MM.1S (cell line): ENCODE data around the gene ACP1.

Experiments used
- DNase-seq: peaks from one replicate; pipeline ENCODE4 v3.0.0-alpha.2; 2015
- H2AFZ ChIP-seq: fragments of 300-600 bp; sonication (generic); 2 replicates; pipeline ENCODE4 v1.6.0; 2016; ENCODE audit warnings: antibody characterized with exemption, low read length
- H3F3A ChIP-seq: fragments of 300-600 bp; sonication (generic); 2 replicates; pipeline ENCODE4 v1.6.1; 2016; ENCODE audit warnings: mild to moderate bottlenecking, antibody characterized with exemption, low read length, moderate library complexity, mixed read lengths; ENCODE audit not compliant: insufficient read depth
- H3K27ac ChIP-seq: fragments of 300-600 bp; sonication (generic); 2 replicates; pipeline ENCODE4 v1.5.1; 2016; ENCODE audit warnings: mild to moderate bottlenecking, low read length
- H3K27me3 ChIP-seq: fragments of 300-600 bp; sonication (generic); replicated peaks from 2 replicates; pipeline ENCODE4 v1.6.0; 2016; ENCODE audit warnings: low read length; ENCODE audit not compliant: insufficient read depth
- H3K36me3 ChIP-seq: fragments of 300-600 bp; sonication (generic); replicated peaks from 2 replicates; pipeline ENCODE4 v1.6.1; 2016; ENCODE audit warnings: mild to moderate bottlenecking, low read length, mixed read lengths; ENCODE audit not compliant: insufficient read depth
- H3K4me1 ChIP-seq: fragments of 300-600 bp; sonication (generic); 2 replicates; pipeline ENCODE4 v1.6.1; 2016; ENCODE audit warnings: low read length, mixed read lengths
- H3K4me2 ChIP-seq: fragments of 300-600 bp; sonication (generic); 2 replicates; pipeline ENCODE4 v1.6.0; 2016; ENCODE audit warnings: low read depth, low read length
- H3K4me3 ChIP-seq: fragments of 300-600 bp; sonication (generic); 2 replicates; pipeline ENCODE4 v1.5.1; 2016; ENCODE audit warnings: low read length, mixed read lengths
- H3K79me2 ChIP-seq: fragments of 300-600 bp; sonication (generic); 2 replicates; pipeline ENCODE4 v1.6.1; 2016; ENCODE audit warnings: mixed run types, low read length, mixed read lengths
- H3K9ac ChIP-seq: fragments of 300-600 bp; sonication (generic); 2 replicates; pipeline ENCODE4 v1.6.1; 2016; ENCODE audit warnings: low read length, mixed read lengths
- H3K9me2 ChIP-seq: fragments of 300-600 bp; sonication (generic); replicated peaks from 2 replicates; pipeline ENCODE4 v1.6.1; 2016; ENCODE audit warnings: mild to moderate bottlenecking, low read length, mixed read lengths; ENCODE audit not compliant: insufficient read depth
- H3K9me3 ChIP-seq: fragments of 300-600 bp; sonication (generic); replicated peaks from 2 replicates; pipeline ENCODE4 v1.6.1; 2016; ENCODE audit warnings: mild to moderate bottlenecking, low read length, mixed read lengths; ENCODE audit not compliant: insufficient read depth
- H4K20me1 ChIP-seq: fragments of 300-600 bp; sonication (generic); 2 replicates; pipeline ENCODE4 v1.6.1; 2016; ENCODE audit warnings: mild to moderate bottlenecking, low read length, moderate library complexity, mixed read lengths; ENCODE audit not compliant: insufficient read depth
- EZH2 ChIP-seq: fragments of 300-600 bp; sonication (generic); optimal IDR thresholded peaks from 2 replicates; pipeline ENCODE3; 2017; ENCODE audit warnings: low read depth, mild to moderate bottlenecking, antibody characterized with exemption, low read length, mixed read lengths
- EZH2phosphoT487 ChIP-seq: fragments of 300-600 bp; sonication (generic); IDR thresholded peaks from 2 replicates; pipeline ENCODE4 v1.6.1; 2018; ENCODE audit warnings: antibody characterized with exemption, low read length
- TF ChIP-seq, protein P1 (sequence below): fragments of 300-600 bp; sonication (generic); IDR thresholded peaks from 2 replicates; pipeline ENCODE4 v1.5.1; 2016; ENCODE audit warnings: antibody characterized with exemption, low read length, mixed read lengths

The ACP1 gene

DNA sequence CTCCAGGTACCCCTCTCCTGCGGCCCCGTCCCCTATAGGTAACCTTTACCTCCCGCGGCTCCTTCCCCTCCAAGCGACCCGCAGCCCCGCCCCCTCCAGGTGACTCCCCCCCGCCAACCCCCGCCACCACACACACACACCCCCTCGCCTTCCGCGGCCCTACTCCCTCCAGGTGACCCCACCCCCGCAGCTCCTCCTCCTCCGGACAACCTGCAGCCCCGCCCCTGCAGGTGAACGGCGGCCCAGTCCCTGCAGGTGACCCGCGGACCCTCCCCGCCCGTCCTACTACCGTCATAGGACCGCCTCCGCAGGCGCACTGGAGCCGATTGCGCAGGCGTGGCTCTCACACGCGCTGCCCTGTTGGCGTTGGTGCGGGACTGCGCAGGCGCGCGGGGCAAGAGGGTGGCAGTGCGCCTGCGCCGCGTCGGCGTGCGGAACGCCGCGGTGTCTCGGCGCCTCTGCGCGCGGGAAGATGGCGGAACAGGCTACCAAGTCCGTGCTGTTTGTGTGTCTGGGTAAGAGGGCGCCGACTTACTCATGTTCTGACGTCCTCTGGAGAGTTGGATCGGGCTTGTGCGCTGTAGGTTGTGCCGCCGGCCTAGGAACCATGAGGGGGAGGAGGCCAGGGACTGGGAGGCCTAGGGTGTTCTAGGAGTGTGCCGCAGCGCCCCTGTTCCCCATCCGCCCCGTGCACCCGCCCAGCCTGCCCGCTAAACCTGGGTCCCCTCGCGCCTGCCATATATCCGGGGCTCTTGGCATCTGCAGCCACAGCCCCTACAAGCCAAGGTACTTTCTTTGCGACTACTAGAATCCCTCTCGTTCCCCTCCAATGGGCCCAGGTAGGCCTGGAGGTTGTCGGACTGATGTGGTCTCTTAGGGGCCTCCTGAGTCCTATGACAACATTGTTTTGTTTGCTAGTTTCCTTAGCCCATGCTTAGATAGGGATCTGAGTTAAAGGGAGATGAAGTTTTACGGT is at the start of gene ACP1:
TSS of gene ACP1 (plus strand) at position 455 of the 976 bp plus-strand sequence. CDS start at position 473, 18 bp downstream.
- DNase-seq: peak; percentile 97
- no peaks in the 10 kb centered on the region for H3K36me3 ChIP-seq
- no peaks in the 10 kb centered on the region for H3K9me2 ChIP-seq
- TF ChIP-seq, protein P1, sequence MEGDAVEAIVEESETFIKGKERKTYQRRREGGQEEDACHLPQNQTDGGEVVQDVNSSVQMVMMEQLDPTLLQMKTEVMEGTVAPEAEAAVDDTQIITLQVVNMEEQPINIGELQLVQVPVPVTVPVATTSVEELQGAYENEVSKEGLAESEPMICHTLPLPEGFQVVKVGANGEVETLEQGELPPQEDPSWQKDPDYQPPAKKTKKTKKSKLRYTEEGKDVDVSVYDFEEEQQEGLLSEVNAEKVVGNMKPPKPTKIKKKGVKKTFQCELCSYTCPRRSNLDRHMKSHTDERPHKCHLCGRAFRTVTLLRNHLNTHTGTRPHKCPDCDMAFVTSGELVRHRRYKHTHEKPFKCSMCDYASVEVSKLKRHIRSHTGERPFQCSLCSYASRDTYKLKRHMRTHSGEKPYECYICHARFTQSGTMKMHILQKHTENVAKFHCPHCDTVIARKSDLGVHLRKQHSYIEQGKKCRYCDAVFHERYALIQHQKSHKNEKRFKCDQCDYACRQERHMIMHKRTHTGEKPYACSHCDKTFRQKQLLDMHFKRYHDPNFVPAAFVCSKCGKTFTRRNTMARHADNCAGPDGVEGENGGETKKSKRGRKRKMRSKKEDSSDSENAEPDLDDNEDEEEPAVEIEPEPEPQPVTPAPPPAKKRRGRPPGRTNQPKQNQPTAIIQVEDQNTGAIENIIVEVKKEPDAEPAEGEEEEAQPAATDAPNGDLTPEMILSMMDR: no peak
- TF ChIP-seq EZH2 (no peak), EZH2phosphoT487 (no peak)
- H3F3A ChIP-seq: no peaks in the 10 kb centered on the region
- H4K20me1 ChIP-seq: peaks cover 19% of the 10 kb centered on the region; the same call in 1 of the 2 replicates
- peak within 1 kb of the TSS; percentile 90 for H3K4me2 ChIP-seq
- H3K4me1 ChIP-seq: peaks cover 4% of the 10 kb centered on the region; the same call in 1 of the 2 replicates
- no peaks in the 10 kb centered on the region for H3K27me3 ChIP-seq
- H3K9me3 ChIP-seq: no peaks in the 10 kb centered on the region
- peak within 1 kb of the TSS; percentile 60; the same call in 1 of the 2 replicates for H3K27ac ChIP-seq
- H3K4me3 ChIP-seq: peak within 1 kb of the TSS; percentile 88
- H3K79me2 ChIP-seq: peaks cover 50% of the 10 kb centered on the region
- H2AFZ ChIP-seq: peak within 1 kb of the TSS; percentile 67
- H3K9ac ChIP-seq: peak within 1 kb of the TSS; percentile 90

DNA sequence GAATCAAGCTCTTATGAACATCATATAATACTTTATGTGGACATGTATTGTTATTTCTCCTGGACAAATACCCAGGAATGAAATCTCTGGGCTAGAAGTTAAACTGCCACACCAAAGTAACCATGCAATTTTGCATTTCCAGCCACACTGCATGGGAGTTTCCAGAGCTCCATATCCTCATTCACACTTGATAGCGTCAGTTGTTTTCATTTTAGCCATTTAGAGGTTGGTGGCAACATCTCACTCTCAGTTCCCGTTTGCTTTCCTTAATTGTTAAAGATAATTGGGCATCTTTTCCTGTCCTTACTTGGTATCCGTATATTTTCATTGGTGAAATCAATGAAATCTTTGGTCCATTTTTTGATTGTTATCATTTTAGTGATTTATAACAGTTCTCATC is 48.7 kb upstream of the ACP1 start:
- H3K9me2 ChIP-seq: no peaks in the 10 kb centered on the region
- H3K79me2 ChIP-seq: no peaks in the 10 kb centered on the region
- no peak overlapping the region for H3K4me2 ChIP-seq
- no peak overlapping the region for H3K9ac ChIP-seq
- no peak overlapping the region for H3K27ac ChIP-seq
- H3K4me1 ChIP-seq: no peaks in the 10 kb centered on the region
- H3F3A ChIP-seq: no peaks in the 10 kb centered on the region
- H4K20me1 ChIP-seq: no peaks in the 10 kb centered on the region
- no peak for DNase-seq
- H3K4me3 ChIP-seq: no peak overlapping the region
- H3K9me3 ChIP-seq: no peaks in the 10 kb centered on the region
- TF ChIP-seq, protein P1: no peak
- TF ChIP-seq EZH2phosphoT487: no peak
- no peak for TF ChIP-seq EZH2
- no peaks in the 10 kb centered on the region for H3K36me3 ChIP-seq
- H2AFZ ChIP-seq: no peak overlapping the region
- no peaks in the 10 kb centered on the region for H3K27me3 ChIP-seq

DNA sequence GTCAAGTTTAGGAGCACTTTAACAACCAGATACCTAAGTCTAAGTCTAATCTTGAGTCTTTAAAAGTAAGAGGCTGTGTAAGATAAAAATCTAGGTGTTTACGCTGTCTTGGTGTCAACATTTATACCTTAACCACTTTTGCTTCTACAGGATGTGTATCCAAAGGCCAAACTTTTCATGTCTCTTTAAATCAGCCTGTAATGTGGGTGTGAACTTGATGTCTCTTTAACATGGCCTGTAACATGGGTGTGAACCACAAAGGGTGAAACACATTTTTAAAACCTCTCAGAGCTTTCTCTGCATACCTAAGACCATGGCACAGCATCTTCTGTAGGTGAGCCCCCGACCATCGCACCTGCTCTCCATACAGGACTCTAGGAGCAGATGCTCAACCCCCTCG is 41.3 kb upstream of the ACP1 start:
- Histone ChIP-seq H3K79me2 (no peaks in the 10 kb centered on the region), H3K27me3 (no peaks in the 10 kb centered on the region), H3K9me3 (no peaks in the 10 kb centered on the region), H3K27ac (no peak overlapping the region), H3K36me3 (no peaks in the 10 kb centered on the region), H2AFZ (no peak overlapping the region), H3K9me2 (no peaks in the 10 kb centered on the region), H3K4me2 (no peak overlapping the region), H3F3A (no peaks in the 10 kb centered on the region), H3K4me1 (no peaks in the 10 kb centered on the region), H3K9ac (no peak overlapping the region), H3K4me3 (no peak overlapping the region), H4K20me1 (no peaks in the 10 kb centered on the region)
- DNase-seq: no peak
- TF ChIP-seq, protein P1: no peak
- TF ChIP-seq EZH2phosphoT487 (no peak), EZH2 (no peak)
